Retinal pigment epithelial cell (primary cell): ENCODE measurements around the gene ADAM12.

Experiments used
- DNase-seq: peaks from one replicate; pipeline ENCODE4 v3.0.0-alpha.2; 2010; ENCODE audit warnings: low read depth
- H3K4me3 ChIP-seq: 2 replicates; pipeline ENCODE4 v1.5.1; 2011; ENCODE audit warnings: mild to moderate bottlenecking, low read length, control low read depth, moderate library complexity
- TF ChIP-seq, protein P1 (sequence below): conservative IDR thresholded peaks from 2 replicates; pipeline ENCODE4 v1.5.1; 2011; ENCODE audit warnings: low read depth, low read length, control low read depth, inconsistent platforms

ADAM12 gene

DNA sequence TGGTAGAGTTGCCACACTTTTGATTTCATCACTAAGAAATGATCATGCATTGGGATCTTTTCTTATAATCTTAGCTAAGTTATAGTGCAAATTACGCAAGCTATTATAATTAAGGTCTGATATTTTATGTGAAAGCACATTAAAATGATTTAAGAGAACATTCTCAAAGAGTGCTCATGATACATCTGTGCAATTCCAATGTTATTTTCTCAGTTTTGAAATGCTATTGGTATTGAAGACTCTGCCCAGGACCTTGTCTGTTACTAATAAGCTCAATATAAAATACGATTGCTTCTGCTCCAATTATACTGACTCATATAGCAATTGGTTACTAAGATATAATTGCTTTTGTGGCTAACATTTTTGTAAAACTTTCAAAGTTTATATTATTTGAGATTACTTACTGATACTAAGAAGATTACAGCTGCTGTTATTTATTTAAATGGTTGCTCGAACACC lies 180.9 kb downstream of the ADAM12 start:
- no peak overlapping the region for H3K4me3 ChIP-seq
- TF ChIP-seq, protein P1, sequence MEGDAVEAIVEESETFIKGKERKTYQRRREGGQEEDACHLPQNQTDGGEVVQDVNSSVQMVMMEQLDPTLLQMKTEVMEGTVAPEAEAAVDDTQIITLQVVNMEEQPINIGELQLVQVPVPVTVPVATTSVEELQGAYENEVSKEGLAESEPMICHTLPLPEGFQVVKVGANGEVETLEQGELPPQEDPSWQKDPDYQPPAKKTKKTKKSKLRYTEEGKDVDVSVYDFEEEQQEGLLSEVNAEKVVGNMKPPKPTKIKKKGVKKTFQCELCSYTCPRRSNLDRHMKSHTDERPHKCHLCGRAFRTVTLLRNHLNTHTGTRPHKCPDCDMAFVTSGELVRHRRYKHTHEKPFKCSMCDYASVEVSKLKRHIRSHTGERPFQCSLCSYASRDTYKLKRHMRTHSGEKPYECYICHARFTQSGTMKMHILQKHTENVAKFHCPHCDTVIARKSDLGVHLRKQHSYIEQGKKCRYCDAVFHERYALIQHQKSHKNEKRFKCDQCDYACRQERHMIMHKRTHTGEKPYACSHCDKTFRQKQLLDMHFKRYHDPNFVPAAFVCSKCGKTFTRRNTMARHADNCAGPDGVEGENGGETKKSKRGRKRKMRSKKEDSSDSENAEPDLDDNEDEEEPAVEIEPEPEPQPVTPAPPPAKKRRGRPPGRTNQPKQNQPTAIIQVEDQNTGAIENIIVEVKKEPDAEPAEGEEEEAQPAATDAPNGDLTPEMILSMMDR, result no peak
- DNase-seq, result no peak

DNA sequence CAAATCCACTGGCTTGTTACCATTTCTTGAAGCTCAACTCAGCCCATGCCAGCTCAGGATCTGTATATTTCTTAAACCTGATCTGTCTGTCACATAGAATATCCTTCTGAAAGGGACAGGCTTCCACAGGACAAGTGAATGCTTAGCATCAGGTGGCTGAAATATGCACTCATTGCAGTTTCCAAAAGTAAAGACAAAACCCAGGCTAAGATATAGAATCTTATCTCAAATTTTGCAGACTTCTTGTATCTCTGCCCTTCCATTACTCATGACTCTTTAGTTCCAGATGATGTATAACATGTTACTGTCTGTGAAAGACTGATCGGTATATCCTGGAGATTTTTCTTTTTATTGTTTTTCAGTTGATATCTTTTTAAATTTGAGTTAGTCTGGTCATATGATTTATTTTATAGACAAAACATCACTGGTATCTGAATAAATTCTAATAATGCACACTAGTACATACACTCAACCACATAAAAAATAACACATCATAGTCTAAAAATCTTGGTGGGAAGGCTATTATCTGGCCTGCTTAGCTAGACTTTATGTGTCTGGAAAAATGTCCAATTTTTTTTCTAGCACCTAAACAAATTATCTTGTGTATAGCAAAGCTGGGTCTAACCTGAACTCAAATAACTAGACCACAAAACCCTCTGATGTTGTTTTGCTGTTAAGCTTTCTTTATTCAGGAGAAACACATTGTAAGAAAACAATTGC lies 182.6 kb downstream of the ADAM12 start:
- TF ChIP-seq, protein P1, result no peak
- no peak for DNase-seq
- H3K4me3 ChIP-seq, result no peak overlapping the region

DNA sequence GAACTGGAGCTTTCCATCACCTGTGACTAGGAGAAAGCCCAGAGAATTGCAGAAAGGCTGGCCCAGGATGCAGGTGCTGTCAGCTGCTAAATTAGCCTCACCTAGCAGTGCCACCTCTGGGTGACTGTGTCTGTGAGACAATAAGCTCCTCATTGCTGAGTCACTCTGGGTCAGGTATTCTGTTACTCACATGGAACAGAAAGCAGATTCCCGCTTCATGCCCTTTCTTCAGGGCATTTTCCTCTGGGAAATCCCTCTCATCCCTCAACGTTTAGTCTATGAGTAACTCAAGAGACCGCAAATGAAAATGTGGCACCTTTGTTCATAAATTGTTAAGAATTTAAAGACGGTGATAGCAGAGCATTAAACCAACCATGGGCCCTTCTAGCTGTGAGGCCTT lies 184.0 kb downstream of the ADAM12 start:
- TF ChIP-seq, protein P1, result no peak

DNA sequence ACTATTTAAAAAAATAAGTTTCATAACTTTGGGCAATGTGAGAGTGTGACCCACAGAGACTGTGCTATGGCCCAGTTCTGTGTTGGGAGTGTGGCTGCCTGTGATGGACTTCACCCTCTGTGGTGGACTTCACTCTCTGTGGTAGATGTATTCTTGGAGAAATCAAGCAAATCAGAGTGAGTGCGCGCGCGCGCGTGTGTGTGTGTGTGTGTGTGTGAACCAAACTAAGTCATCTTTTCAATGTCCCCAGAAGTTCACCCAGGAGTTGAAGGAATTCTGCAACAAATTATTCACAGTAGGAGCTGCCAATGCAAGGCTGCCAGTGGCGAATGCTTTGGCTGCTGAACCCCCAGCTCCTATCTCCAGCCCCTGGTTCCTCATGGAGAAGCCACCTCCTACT lies 184.5 kb downstream of the ADAM12 start:
- TF ChIP-seq, protein P1, result no peak
- no peak overlapping the region for H3K4me3 ChIP-seq
- DNase-seq, result no peak

More for the DNA sequence above, 184.0 kb downstream of the ADAM12 start:
- no peak overlapping the region for H3K4me3 ChIP-seq
- no peak for DNase-seq

DNA sequence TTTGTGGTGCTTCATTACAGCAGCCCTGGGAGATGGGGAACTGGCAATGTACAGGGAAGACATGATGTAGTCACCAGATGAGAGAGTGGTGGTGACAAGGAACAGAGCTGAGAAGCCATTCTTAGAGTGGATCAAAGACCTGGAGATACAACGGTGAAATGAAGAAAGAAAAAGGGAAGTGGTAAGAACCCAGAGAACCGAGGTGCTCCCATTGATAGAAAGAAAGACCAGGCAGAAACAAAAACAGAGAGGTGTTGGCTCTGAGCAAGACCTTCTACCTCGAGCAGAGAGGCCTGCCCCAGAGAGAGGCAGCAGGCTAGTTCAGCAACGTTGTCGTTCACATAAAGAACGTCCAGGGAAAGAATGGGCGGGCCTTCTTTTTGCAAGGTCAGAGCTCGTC lies 186.7 kb downstream of the ADAM12 start:
- no peak overlapping the region for H3K4me3 ChIP-seq
- no peak for DNase-seq
- TF ChIP-seq, protein P1, result no peak

DNA sequence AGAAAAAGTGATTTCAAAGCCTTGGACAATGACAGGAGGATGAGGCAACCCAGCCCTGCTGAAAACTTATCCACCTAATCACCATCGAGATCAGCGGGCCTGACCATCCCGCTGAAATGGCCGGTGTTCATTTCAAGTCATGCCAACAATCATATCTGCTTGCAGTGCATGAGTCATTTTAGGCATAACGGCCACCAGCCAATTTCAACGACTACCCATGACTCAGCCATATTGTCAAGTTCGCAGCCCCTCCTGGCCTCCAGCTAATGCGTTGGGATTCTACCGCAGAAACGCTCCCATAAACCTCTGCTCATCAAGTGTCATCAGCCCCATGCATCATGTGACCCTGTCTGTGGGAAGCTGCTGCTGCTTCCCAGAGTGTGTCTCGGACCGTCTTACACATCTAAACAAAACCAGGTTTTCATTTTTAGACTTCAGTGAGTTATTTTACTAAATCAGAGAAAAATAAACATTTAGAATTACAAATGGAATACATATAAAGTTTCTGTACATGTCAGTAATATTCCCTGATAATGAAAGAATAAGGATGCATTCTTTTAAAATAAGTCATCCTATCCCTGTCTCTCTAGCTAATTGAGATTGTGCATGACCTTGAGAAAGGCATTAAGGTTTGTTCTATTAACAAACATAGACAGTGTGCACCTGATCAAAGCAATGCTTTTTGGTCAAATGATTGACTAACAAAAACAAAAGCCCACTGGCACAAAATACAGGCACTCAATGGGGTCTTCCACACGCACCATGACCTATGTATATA lies 188.9 kb downstream of the ADAM12 start:
- H3K4me3 ChIP-seq, result no peak overlapping the region
- TF ChIP-seq, protein P1, result no peak
- peak; percentile 72 for DNase-seq

DNA sequence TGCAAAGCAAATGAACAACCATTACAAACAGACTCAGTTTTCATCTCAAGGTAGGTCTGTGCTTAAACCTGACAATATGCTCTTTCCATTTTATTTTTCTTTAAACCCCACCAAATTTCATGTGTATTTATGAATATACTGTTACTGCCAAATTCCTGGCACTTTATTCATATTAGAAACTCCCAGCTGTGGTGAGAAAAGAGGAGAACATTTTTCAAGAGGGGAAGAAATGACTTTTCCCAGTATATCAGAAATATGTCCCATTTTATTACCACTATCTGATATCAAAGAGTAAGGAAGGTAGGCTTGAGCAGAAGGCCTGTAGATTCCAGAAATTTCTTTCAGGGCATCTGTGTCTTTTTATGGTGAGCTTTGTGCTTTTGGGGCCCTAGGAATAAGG lies 189.6 kb downstream of the ADAM12 start:
- no peak overlapping the region for H3K4me3 ChIP-seq
- TF ChIP-seq, protein P1, result no peak

More for the DNA sequence above, 189.6 kb downstream of the ADAM12 start:
- no peak for DNase-seq
